HepG2 (cell line): ENCODE data around the gene CMIP. TPM values are rescaled to one million over a fixed set of nuclear protein-coding genes. Genes with fewer than 3 reads are reported as not detected.
A peak's percentile ranks its signal among the peaks of the same experiment; 100 is the strongest.

Experiments used
- AGO2 ChIP-seq: fragments of 200-400 bp; formaldehyde crosslinking; optimal IDR thresholded peaks from 2 replicates; pipeline ENCODE3; 2017; ENCODE audit warnings: mild to moderate bottlenecking, low read depth, low read length, moderate library complexity
- GTF2F1 ChIP-seq: fragments of 150-350 bp; IDR thresholded peaks from 2 replicates; pipeline ENCODE4 v1.6.1; 2014; ENCODE audit warnings: low read length
- KLF9 ChIP-seq: IDR thresholded peaks from 2 replicates; pipeline ENCODE4 v1.6.1; 2016; ENCODE audit warnings: low read depth
- MAFK ChIP-seq, 2 experiments: IDR thresholded peaks in 1 of 2; conservative IDR thresholded peaks in 1 of 2; 2 replicates each; pipeline ENCODE4 v1.6.1; 2011; ENCODE audit warnings: improper control_type of control experiment in 2 of 2, low read length in 2 of 2
- MTF2 ChIP-seq: sonication (generic); formaldehyde crosslinking; IDR thresholded peaks from 2 replicates; pipeline ENCODE4 v1.5.0; 2020; ENCODE audit warnings: missing genetic modification reagents, borderline replicate concordance
- PTBP1 ChIP-seq: fragments of 200-400 bp; formaldehyde crosslinking; IDR thresholded peaks from 2 replicates; pipeline ENCODE4 v1.6.1; 2018; ENCODE audit warnings: low read length, low read depth; ENCODE audit not compliant: poor library complexity, severe bottlenecking
- SP1 ChIP-seq, 2 experiments: fragments of 450-650 bp in 1 of 2; sonication (generic) in 1 of 2; formaldehyde crosslinking in 1 of 2; IDR thresholded peaks; 2 replicates each; pipeline versions ENCODE4 v1.4.0 to v1.6.1; 2016 to 2020; ENCODE audit warnings: missing genetic modification reagents in 1 of 2
- SUZ12 ChIP-seq: fragments of 150-350 bp; IDR thresholded peaks from 2 replicates; pipeline ENCODE4 v1.6.1; 2014; ENCODE audit warnings: low read depth, low read length
- TBX2 ChIP-seq: sonication (generic); formaldehyde crosslinking; IDR thresholded peaks from 2 replicates; pipeline ENCODE4 v1.5.0; 2020; ENCODE audit warnings: missing genetic modification reagents, mild to moderate bottlenecking, borderline replicate concordance
- TBX3 ChIP-seq: fragments of 450-650 bp; IDR thresholded peaks from 2 replicates; pipeline ENCODE4 v1.6.1; 2017; ENCODE audit warnings: antibody characterized with exemption, mild to moderate bottlenecking, inconsistent platforms, borderline replicate concordance
- TGIF2 ChIP-seq: IDR thresholded peaks from 2 replicates; pipeline ENCODE4 v1.6.1; 2016; ENCODE audit warnings: control low read depth, missing compliant biosample characterization
- U2AF2 ChIP-seq: fragments of 200-400 bp; formaldehyde crosslinking; IDR thresholded peaks from 2 replicates; pipeline ENCODE4 v1.6.1; 2017; ENCODE audit warnings: low read depth, mild to moderate bottlenecking, low read length
- YEATS2 ChIP-seq: sonication (generic); formaldehyde crosslinking; IDR thresholded peaks from 2 replicates; pipeline ENCODE4 v1.4.0; 2020; ENCODE audit warnings: missing genetic modification reagents, borderline replicate concordance
- ZBTB42 ChIP-seq: sonication (generic); formaldehyde crosslinking; IDR thresholded peaks from 2 replicates; pipeline ENCODE4 v1.5.0; 2020; ENCODE audit warnings: mild to moderate bottlenecking, missing genetic modification reagents
- ZNF33B ChIP-seq: sonication (generic); formaldehyde crosslinking; IDR thresholded peaks from 2 replicates; pipeline ENCODE4 v1.5.1; 2020; ENCODE audit warnings: mild to moderate bottlenecking, missing genetic modification reagents
- ZNF446 ChIP-seq: sonication (generic); formaldehyde crosslinking; IDR thresholded peaks from 2 replicates; pipeline ENCODE4 v1.5.0; 2020; ENCODE audit warnings: mild to moderate bottlenecking, missing genetic modification reagents
- ZNF549 ChIP-seq: sonication (generic); formaldehyde crosslinking; IDR thresholded peaks from 2 replicates; pipeline ENCODE4 v1.5.0; 2020; ENCODE audit warnings: missing genetic modification reagents
- ZNF556 ChIP-seq: sonication (generic); formaldehyde crosslinking; IDR thresholded peaks from 2 replicates; pipeline ENCODE4 v1.4.0; 2020; ENCODE audit warnings: mild to moderate bottlenecking, missing genetic modification reagents, borderline replicate concordance
- ZNF672 ChIP-seq: sonication (generic); formaldehyde crosslinking; IDR thresholded peaks from 2 replicates; pipeline ENCODE4 v1.8.1; 2022; ENCODE audit warnings: missing genetic modification reagents
- ZNF792 ChIP-seq: IDR thresholded peaks from 2 replicates; pipeline ENCODE4 v1.6.1; 2016
- ZNF891 ChIP-seq: sonication (generic); formaldehyde crosslinking; IDR thresholded peaks from 2 replicates; pipeline ENCODE4 v1.5.0; 2020; ENCODE audit warnings: mild to moderate bottlenecking, missing genetic modification reagents
- ZSCAN5A ChIP-seq: sonication (generic); formaldehyde crosslinking; IDR thresholded peaks from 2 replicates; pipeline ENCODE4 v1.8.0; 2022; ENCODE audit warnings: mild to moderate bottlenecking, missing genetic modification reagents, borderline replicate concordance
- polyA plus RNA-seq, 8 experiments: library from polyadenylated mRNA; depleted of rRNA in 3 of 8; stranded (reverse) in 7 of 8; unstranded in 1 of 8; fragments of >200 nt; fragmentation: Illumina TruSeq in 4 of 8; extraction: Trizol in 4 of 8; gene quantifications; 2 replicates each; pipeline versions ENCODE4 v1.2.1 to v1.2.3, GENCODE V29; 2011 to 2016; ENCODE audit warnings: low read depth in 4 of 8, missing spikeins in 1 of 8, mixed read lengths in 1 of 8; ENCODE audit not compliant: insufficient read depth in 1 of 8
- total RNA-seq, 5 experiments: library from RNA; depleted of rRNA; stranded (reverse); fragments of >200 nt; fragmentation: Illumina TruSeq; extraction: Trizol; gene quantifications; 2 replicates each; pipeline ENCODE4 v1.2.3, GENCODE V29; 2016; ENCODE audit warnings: low read depth in 1 of 5
- TF ChIP-seq, protein P1 (sequence below): sonication (generic); formaldehyde crosslinking; IDR thresholded peaks from 2 replicates; pipeline ENCODE4 v1.9.0; 2021; ENCODE audit warnings: missing genetic modification reagents, mild to moderate bottlenecking, borderline replicate concordance
- TF ChIP-seq, protein P2 (sequence below): sonication (generic); formaldehyde crosslinking; IDR thresholded peaks from 2 replicates; pipeline ENCODE4 v1.5.1; 2020; ENCODE audit warnings: missing genetic modification reagents, mild to moderate bottlenecking, borderline replicate concordance

The CMIP gene
- total and polyA plus RNA-seq, 2 of the 13 experiments (the other 11 are each of a cell fraction or from before 2014, with no cell fraction given) = 10.9 to 18.1 TPM

DNA sequence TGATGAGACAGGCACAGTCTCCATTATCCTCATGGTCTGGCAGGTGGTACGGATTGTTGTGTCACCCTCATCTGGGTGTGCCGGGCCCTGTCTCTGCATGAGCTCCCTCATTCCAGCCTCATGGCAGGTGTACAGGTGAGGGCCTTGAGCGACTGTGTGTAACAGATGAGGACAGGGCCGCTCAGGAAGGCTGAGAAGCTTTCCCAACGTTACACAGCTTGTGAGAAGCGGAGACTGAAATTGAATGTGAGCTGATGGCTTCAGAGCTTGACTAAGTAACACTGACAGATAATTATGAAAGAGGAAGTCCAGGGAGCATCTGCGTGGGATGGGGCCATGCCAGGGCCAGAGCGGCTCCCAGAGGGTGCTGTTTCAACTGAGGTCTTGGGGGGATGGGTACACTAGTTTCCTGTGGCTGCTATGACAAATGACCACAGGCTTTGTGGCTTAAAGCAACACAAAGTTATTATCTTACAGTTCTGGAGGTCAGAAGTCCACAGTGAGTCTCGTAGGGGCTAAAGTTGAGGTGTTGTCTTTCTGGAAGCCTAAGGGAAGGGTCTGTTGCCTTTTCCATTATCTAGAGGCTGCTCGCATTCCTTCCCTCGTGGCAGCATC is 36.7 kb downstream of the CMIP start (continued):
- TF ChIP-seq MAFK (conservative IDR thresholded peaks at IDR 0.05 in 1 of 2, IDR thresholded peaks at IDR 0.05 in 1 of 2; ENCODE audit: low read length in 2 of 2) = no peak
- TF ChIP-seq SP1 (IDR thresholded peaks at IDR 0.05) = no peak
- TF ChIP-seq SP1 (CRISPR knock-in tag; IDR thresholded peaks at IDR 0.05) = peak; percentile 55; the same call in 1 of the 2 replicates
- TF ChIP-seq ZNF33B = no peak
- TF ChIP-seq MTF2 (CRISPR knock-in tag) = no peak
- peak; percentile 49; the same call in 1 of the 2 replicates for TF ChIP-seq YEATS2
- TF ChIP-seq ZNF556 (CRISPR knock-in tag) = peak; percentile 84; the same call in 1 of the 2 replicates
- TF ChIP-seq TGIF2 (CRISPR knock-in tag) = peak; percentile 64; the same call in 1 of the 2 replicates
- TF ChIP-seq TBX2 = peak; percentile 84; the same call in 1 of the 2 replicates
- TF ChIP-seq, protein P1, sequence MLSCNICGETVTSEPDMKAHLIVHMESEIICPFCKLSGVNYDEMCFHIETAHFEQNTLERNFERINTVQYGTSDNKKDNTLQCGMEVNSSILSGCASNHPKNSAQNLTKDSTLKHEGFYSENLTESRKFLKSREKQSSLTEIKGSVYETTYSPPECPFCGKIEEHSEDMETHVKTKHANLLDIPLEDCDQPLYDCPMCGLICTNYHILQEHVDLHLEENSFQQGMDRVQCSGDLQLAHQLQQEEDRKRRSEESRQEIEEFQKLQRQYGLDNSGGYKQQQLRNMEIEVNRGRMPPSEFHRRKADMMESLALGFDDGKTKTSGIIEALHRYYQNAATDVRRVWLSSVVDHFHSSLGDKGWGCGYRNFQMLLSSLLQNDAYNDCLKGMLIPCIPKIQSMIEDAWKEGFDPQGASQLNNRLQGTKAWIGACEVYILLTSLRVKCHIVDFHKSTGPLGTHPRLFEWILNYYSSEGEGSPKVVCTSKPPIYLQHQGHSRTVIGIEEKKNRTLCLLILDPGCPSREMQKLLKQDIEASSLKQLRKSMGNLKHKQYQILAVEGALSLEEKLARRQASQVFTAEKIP (CRISPR knock-in tag) = no peak
- TF ChIP-seq ZNF672 (CRISPR knock-in tag) = no peak
- TF ChIP-seq ZNF891 = no peak
- no peak for TF ChIP-seq TBX3
- TF ChIP-seq ZNF792 = peak; percentile 54; the same call in 1 of the 2 replicates
- no peak for TF ChIP-seq ZNF446 (CRISPR knock-in tag)
- TF ChIP-seq, protein P2, sequence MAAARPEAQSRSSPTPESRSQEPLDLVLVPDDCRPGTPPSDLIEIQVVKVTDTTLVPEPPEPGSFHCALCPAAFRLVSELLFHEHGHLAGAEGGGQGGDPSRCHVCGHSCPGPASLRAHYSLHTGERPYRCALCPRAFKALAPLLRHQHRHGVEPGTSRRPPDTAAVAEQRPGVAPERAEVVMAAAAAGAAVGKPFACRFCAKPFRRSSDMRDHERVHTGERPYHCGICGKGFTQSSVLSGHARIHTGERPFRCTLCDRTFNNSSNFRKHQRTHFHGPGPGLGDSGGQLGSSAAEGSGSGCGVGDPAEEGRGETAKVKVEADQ (CRISPR knock-in tag) = no peak; the same call in 1 of the 2 replicates
- TF ChIP-seq KLF9 = no peak
- no peak for TF ChIP-seq U2AF2
- TF ChIP-seq ZNF549 (CRISPR knock-in tag) = no peak
- no peak for TF ChIP-seq AGO2
- TF ChIP-seq PTBP1 = no peak
- TF ChIP-seq GTF2F1 = no peak
- no peak for TF ChIP-seq ZSCAN5A (CRISPR knock-in tag)
- no peak for TF ChIP-seq SUZ12
- TF ChIP-seq ZBTB42 = no peak
